Activated T-cell treated with anti-CD3 and anti-CD28 coated beads, Interleukin-2, amount 50 U/mL, for 48 hours (primary cell): ENCODE data around the gene WDR47.
"Not testable (repeated sequence)": the region's sequence is repeated elsewhere in the genome, so short reads cannot be mapped to it uniquely, and the experiment has no call there.

Experiments
- DNase-seq, 2 experiments: peaks; one replicate each; pipeline ENCODE4 v3.0.0-alpha.2; 2020

Gene WDR47

DNA sequence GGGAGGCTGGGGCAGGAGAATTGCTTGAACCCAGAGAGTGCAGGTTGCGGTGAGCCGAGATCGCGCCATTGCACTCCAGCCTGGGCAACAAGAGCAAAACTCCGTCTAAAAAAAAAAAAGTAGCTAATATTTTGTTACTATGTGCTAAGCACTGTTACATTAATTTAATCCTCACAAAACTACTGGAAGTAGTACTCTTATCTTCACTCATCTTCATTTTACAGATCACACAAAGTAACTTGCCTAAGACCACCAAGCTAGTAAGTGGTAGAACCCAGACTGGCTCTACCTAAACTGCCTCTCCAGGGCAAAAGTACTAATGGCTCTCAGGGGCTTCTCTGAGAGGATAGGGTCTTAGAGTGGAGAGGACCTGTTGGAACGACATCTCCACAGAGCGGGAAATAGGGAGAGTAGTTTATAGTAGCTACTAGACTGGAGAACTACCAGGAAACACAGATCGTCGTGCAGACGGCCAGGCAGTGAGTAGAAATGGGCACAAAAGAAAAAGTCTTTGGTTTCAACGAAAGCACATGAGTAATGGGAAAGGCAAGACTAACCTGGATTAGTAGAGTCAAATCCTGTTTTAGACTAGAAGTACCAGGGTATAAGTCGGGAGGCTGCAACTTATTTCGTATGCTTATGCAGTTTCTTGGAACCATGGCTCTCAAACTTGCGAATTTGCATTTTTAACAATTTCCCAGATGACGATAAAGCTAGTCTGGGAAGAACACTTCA is 80.0 kb downstream of the WDR47 start:
- DNase-seq, result no peak

DNA sequence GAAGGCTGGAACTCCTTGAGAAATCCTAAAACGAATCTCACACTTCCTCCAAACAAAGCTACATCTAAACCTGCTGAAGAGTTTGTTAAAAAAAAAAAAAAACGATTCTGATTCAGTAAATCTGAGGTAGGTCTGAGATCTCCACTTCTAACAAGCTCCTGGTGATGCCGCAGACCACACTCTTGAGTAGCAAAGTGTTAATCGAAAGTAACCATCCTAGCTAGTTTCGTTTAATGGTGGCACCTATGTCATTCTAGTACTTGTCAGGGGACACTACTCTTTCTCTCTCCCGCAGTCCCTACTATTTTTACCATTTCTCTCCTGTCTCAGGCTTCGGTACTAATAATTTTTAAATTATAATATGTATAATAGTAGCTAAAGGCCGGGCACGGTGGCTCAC is 80.7 kb downstream of the WDR47 start:
- DNase-seq, result no peak

DNA sequence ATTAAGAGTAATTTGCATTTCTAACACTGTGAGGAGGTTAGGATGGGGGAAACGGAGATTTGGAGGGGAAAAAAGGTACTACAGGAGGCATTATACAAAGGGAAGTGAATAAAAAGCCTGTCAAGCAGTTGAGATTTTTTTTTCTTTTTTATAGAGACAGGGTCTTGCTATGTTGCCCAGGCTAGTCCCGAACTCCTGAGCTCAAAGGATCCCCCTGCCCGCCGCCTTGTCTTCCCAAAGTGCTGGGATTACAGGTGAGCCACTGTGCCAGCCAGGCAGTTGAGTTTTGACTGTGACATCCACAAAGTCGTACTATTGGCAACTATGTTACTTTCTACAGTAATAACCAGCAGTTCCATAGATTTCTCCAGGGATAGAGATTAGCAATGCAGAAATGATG is 81.2 kb downstream of the WDR47 start:
- DNase-seq, result no peak

DNA sequence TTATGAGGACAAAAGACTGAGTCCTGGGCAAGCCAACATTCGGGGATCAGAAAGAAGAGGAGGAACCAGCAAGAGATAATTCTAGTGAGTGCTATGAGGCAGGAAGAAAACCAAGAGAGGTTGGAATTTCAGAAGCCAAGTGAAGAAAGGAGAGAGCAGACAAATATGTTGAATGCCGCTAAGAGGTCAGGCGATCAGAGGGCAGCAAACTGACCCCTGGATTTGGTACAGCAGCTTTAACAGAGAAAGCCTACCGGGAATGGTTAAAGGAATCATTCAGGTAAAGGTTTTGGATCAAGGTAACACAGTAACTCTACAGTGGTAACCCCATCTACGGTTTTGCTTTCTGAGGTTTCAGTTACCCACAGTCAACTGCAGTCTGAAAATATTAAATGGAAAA is 84.0 kb downstream of the WDR47 start:
- DNase-seq, result no peak

DNA sequence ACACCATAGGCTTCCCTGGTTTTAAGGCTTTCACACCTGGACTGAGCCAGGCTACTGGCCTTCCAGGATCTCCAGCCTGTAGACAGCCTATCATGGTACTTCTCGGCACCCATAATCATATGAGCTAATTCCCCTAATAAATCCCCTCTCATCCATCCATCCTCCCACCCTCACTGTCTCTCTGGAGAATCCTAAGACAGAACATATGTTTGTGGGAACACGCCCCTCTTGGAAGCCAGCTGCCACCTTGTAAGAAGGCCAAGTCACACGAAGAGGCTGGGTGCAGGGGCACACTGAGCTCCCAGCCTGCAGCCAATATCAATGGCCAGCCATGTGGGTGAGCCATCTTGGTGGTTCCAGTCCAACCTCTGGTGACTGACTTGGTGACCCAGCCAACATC is 86.0 kb downstream of the WDR47 start:
- DNase-seq, result no peak

DNA sequence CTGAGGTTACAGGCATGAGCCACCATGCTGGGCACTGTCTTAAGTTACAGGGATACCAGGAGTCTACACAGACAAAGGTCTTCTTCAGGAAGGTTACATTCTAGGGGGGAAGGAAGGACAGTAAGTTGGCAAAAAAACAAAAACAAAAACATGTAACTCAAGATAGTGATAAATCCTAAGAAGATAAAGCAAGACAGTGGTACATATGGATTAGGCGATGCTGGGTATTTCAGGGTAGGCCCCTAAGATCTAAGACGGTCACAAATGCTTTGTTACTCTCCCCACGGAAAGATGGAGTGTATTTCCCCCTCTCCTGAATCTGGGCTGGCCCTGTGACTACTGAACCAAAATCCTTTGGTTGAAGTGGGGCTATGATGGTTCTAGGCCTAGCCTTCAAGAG is 86.8 kb downstream of the WDR47 start:
- DNase-seq, result no peak

DNA sequence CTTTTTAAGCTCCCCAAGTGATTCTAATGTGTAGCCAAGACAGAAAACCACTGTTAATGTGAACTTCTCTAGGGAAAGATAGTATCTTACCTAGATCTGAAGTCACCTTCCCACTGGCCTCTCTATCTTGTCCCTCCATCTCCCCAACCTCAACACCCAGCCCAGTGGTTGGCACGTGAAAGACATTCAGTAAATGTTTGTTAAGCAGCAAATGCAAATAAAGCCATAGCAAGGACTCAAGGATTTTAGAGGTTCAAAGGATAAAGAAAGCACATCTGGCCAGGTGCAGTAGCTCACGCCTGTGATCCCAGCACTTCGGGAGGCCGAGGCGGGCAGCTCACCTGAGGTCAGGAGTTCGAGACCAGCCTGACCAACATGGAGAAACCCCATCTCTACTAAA is 88.5 kb downstream of the WDR47 start:
- DNase-seq, result no peak

DNA sequence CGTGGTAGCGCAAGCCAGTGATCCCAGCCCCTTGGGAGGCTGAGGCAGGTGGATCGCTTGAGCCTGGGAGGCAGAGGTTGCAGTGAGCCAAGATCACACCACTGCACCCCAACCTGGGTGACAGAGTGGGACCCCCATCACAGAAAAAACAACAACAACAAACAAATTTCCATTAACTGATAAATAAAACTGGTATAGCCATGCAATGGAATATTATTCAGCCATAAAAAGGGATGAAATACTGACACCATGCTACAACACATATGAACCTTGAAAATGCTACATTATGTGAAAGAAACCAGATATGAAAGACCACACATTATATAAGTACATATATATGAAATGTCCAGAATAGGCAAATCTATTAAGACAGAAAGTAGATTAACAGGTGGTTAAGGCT is 90.7 kb downstream of the WDR47 start:
- no peak for DNase-seq

DNA sequence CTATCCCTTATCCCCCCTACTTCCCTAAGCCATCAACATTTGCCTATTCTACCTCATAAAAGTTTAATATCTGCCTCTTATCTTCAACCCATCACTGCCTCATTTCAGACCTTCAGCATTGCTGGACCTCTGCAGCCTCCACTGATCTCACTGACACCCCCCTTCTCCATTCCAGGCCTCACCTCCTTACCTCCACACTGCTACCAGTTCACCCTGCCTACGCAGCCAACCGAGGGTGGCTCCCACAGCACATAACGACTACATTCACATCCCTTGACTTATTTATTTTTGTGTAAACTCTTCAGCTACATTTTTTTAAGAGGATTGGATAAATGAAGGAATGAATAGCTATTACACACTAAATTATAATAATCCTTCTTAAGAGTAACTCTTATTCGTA is 92.9 kb downstream of the WDR47 start:
- no peak for DNase-seq

DNA sequence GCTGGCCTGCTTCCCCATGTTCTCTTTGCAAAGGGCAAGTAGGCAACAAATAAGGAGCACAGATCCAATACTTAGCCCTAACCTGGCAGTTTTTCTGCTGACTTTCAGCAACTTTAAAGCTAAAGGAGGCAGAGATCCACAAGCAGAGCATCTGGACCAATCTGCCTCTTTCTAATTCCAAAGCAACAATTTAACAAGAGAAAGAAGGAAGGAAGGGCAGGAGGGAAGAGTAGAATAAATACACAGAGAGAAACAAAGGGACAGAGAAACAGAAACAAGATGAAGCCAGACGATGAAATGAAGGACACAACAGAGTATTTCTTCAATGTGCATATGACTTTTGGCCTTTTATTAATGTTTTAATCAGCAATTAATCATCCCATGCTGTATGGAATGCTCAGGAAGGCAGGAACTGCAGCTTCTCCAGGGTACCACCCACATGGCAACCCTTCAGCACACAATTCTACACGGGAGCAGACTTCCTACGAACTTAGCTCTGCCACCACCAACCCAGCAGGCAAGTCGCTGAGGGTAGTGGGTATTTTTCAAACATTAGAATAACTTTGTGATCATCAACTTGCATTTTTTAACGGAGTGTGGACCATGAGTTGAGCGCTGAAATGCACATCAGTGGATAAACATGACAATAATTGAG is 93.9 kb downstream of the WDR47 start:
- DNase-seq, result no peak

DNA sequence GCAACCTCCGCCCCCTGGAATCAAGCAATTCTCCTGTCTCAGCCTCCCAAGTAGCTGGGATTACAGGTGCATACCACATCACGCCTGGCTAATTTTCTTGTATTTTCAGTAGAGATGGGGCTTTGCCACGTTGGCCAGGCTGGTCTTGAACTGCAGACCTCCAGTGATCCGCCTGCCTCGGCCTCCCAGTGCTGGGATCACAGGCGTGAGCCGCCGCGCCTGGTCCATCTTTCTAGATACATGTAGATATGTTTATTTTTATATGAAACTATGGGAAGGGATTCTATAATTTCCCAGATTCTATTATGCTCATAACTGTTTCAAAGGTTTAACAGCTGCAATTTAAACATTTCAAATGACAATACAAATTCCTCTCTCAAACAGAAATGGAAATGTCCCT is 105.7 kb downstream of the WDR47 start:
- DNase-seq, result no peak

DNA sequence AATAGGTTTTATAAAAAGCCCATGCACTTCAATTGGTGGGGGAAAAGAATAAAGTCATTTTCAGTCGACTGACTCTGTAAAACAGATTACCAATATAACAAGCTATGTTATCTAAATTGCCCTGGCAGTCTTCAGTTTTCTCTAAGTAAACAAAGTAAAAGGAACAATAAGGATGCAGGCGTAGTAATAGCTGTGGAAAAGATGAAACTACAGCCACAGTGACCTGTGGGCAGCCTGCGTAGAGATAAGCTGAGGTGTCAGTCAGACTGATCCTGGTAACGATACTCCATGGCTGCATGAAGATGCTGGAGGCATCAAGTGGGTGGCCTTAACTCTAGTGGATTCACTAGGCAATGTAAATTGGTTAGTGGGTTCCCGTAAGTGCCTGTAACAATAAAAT is 108.0 kb downstream of the WDR47 start:
- DNase-seq, result no peak

DNA sequence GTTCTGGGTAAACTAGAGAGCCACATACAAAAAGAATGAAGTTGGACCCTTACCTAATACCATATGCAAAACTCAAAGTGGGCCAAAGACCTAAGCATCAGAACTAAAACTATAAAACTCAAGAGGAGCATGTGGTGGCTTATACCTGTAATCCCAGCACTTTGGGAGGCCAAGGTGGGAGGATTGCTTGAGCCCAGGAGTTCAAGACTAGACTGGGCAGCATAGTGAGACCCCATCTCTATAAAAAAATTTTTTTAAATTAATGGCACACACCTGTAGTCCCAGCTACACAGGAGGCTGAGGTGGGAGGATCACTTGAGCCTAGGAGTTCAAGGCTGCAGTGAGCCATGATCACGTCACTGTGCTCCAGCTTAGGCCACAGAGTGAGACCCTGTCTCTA is 114.3 kb downstream of the WDR47 start:
- DNase-seq, result not testable (repeated sequence)

DNA sequence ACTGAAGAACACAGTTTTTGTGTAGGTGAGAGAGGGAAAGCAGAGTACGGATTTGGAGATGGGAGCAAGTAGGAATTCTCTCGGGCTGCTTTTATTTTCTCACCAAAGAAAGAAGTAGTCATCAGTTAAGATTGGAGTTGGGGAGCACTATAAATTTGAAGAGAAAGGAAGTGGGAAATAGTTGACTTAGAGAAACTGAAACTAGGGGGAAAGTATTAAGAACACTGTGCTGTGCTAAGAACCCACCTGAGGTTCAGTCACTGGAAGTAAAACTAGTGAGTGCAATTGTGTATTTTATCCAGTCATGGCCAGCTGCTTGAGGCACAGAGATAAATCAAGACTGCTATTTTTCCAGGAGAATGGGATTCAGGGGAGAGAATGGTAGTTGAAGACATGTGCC is 116.0 kb downstream of the WDR47 start:
- no peak for DNase-seq
